Nephron progenitor cell (in vitro differentiated cells): ENCODE results near the gene TRABD.

Source experiments
- DNase-seq: peaks from one replicate; pipeline ENCODE4 v3.0.0; 2021
- H3K27ac Mint-ChIP-seq: 2 replicates; pipeline ENCODE4 v1.8.0; 2021; ENCODE audit warnings: mild to moderate bottlenecking, moderate library complexity, mixed read lengths
- H3K27me3 Mint-ChIP-seq: 2 replicates; pipeline ENCODE4 v1.8.0; 2021; ENCODE audit warnings: mild to moderate bottlenecking, low read depth, mixed read lengths; ENCODE audit not compliant: poor library complexity
- H3K36me3 Mint-ChIP-seq: 2 replicates; pipeline ENCODE4 v1.8.0; 2021; ENCODE audit warnings: low read depth, mixed read lengths
- H3K4me1 Mint-ChIP-seq: 2 replicates; pipeline ENCODE4 v1.8.0; 2021; ENCODE audit warnings: mixed read lengths
- H3K4me3 Mint-ChIP-seq: 2 replicates; pipeline ENCODE4 v1.8.0; 2021; ENCODE audit warnings: mild to moderate bottlenecking, moderate library complexity, mixed read lengths
- H3K9me3 Mint-ChIP-seq: 2 replicates; pipeline ENCODE4 v1.8.0; 2021; ENCODE audit warnings: mild to moderate bottlenecking, moderate library complexity, mixed read lengths
- CTCF ChIP-seq: fragments of 200-600 bp; sonication (generic); IDR thresholded peaks from 2 replicates; pipeline ENCODE4 v1.5.0; 2021; ENCODE audit warnings: antibody characterized with exemption

The TRABD gene

DNA sequence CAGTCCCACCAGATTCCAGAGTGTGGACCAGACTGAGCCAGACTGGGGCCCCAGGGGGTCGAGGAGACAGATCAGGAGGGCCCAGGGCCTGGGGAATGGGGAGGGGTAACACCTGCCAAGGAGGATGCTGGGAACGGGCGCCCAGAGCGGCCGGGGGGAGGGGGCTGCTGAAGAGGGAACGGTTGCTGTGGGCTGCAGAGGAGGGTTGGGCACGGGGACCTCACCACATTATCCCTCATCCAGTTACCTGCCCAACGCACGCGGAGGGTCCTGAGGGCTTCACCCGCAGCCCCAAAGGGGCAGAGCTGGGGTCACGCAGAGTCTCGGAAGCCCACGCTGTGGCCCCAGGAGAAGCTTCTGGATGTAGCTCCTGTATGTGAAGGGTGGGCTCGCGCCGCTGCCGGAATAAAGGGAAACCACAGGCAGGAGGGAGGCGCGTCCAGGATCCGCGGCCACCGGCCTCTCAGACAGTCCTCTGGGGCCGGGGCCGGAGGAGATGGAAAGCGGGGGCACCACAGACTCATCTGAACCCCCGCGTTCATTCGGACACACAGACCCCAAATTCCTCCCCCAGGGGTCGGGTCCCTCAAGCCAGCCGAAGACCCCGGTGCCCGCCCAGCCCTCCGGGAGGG, 14.2 kb downstream of the TRABD start:
- peak; percentile 55 for DNase-seq

DNA sequence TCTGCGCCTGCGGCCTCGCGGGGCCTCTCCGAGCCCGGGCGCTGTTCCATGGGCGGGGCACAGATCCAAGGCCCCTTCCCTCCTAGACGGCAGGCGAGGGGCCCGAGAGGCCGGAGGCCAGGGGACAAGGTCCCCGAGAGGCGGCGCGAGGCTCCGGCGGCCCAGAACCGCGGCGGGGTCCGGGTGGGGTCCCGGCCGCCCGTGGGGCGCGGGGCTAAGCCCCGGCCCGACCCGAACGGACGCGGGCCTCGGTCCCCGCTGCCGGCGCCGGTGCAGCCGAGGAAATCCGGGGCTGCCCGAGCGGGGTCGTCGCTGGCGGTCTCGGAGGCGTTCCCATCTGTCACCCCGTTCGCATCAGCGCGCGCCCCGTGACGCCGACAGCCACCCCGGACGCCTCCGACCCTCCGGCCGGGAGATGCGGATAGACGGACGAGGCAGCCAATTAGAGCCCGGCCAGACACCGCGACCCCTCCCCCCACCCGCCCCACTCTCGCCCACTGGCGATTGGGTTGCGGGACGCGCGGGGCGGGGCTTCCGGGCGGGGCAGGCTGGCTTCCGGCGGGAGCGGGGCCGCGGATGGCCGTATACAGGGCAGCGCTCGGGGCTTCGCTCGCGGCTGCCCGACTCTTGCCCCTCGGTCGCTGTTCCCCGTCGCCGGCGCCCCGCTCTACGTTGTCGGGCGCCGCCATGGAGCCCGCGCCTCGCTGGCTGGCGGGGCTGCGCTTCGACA, 14.9 kb downstream of the TRABD start, which contains the start of gene SELENOO:
Gene SELENOO, plus strand, starts transcription at position 551 of the 730 bp plus-strand sequence. Its CDS starts 26 bp downstream, at position 577.
- Mint-ChIP-seq H3K4me3 (peak within 1 kb of the TSS; percentile 88), H3K9me3 (peaks cover 14% of the 10 kb centered on the region), H3K27ac (no peak within 1 kb of the TSS), H3K36me3 (peaks cover 33% of the 10 kb centered on the region), H3K27me3 (no peaks in the 10 kb centered on the region), H3K4me1 (peaks cover 28% of the 10 kb centered on the region)
- peak; percentile 95 for DNase-seq
- TF ChIP-seq CTCF: no peak

More for the DNA sequence above, 14.2 kb downstream of the TRABD start:
- Mint-ChIP-seq H3K36me3 (peaks cover 28% of the 10 kb centered on the region), H3K9me3 (peaks cover 14% of the 10 kb centered on the region), H3K27me3 (no peaks in the 10 kb centered on the region), H3K4me3 (peak overlapping the region; percentile 75), H3K4me1 (peaks cover 23% of the 10 kb centered on the region), H3K27ac (no peak overlapping the region)
- TF ChIP-seq CTCF: no peak

DNA sequence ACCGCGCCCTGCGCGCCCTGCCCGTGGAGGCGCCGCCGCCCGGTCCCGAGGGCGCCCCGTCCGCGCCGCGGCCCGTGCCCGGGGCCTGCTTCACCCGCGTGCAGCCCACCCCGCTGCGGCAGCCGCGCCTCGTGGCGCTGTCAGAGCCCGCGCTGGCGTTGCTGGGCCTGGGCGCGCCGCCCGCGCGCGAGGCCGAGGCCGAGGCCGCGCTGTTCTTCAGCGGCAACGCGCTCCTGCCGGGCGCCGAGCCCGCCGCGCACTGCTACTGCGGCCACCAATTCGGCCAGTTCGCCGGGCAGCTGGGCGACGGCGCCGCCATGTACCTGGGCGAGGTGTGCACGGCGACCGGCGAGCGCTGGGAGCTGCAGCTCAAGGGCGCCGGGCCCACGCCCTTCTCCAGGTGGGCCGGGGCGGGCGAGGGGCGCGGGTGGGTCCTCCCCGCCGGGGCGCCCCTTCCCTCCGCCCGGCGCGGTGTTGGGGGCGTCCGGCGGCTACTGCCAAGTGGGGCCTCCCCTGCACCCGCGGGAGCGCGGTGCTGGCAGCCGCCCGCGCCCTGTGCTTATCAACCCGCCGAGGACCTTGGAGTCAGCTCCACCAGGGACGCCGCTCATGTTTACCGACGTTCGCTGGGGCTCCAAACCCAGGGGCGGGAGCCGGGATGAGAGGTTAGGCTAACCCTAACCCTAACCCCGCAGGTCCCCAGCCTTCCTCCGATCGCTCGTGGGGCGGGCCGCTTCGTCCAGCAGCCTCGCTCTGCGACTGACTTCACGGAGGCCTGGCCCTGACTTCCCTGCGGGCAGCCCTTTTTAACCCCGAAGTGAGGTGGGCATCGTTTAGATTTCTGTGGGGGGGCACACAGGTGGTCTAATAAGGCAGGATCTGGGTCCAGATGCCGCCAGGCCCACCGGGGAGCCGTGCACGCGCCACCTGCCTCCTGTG, 15.7 kb downstream of the TRABD start:
- TF ChIP-seq CTCF: no peak
- H3K36me3 Mint-ChIP-seq: peaks cover 38% of the 10 kb centered on the region
- peaks cover 32% of the 10 kb centered on the region for H3K4me1 Mint-ChIP-seq
- H3K4me3 Mint-ChIP-seq: peak overlapping the region; percentile 88
- peak; percentile 52 for DNase-seq
- no peak overlapping the region for H3K27ac Mint-ChIP-seq
- no peaks in the 10 kb centered on the region for H3K27me3 Mint-ChIP-seq
- peaks cover 14% of the 10 kb centered on the region for H3K9me3 Mint-ChIP-seq

- no peak for TF ChIP-seq CTCF
- H3K36me3 Mint-ChIP-seq: peaks cover 40% of the 10 kb centered on the region
- H3K27ac Mint-ChIP-seq: no peak overlapping the region
- H3K4me3 Mint-ChIP-seq: peak overlapping the region; percentile 88
- peaks cover 35% of the 10 kb centered on the region for H3K4me1 Mint-ChIP-seq
- peak; percentile 51 for DNase-seq
- H3K27me3 Mint-ChIP-seq: no peaks in the 10 kb centered on the region
- peaks cover 14% of the 10 kb centered on the region for H3K9me3 Mint-ChIP-seq
These were observed 16.5 kb downstream of the TRABD start for GRCh38 chr22:50202130-50202666.

DNA sequence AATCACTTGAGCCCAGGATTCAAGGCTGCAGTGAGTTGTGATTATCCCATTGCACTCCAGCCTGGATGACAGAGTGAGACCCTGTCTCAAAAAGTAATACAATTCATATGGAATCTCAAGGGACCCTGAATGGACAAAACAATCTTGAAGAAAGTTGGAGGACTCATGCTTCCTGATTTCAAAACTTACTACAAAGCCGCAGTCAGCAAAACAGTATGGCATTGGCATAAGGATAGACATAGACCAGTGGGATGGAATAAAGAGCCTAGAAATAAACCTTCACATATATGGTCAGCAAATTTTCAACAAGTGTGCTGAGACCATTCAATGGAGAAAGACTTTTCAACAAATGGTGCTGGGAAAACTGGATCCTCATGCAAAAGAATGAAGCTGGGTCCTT, 17.6 kb downstream of the TRABD start:
- H3K36me3 Mint-ChIP-seq: peaks cover 40% of the 10 kb centered on the region
- H3K4me3 Mint-ChIP-seq: peak overlapping the region; percentile 7
- DNase-seq: no peak
- H3K4me1 Mint-ChIP-seq: peaks cover 35% of the 10 kb centered on the region
- H3K27ac Mint-ChIP-seq: no peak overlapping the region
- TF ChIP-seq CTCF: no peak
- H3K27me3 Mint-ChIP-seq: no peaks in the 10 kb centered on the region
- peaks cover 14% of the 10 kb centered on the region for H3K9me3 Mint-ChIP-seq
